ENCODE measurements around the gene HDAC10. TPM values are rescaled to one million over a fixed set of nuclear protein-coding genes. Genes with fewer than 3 reads are reported as not detected.
"Not testable (repeated sequence)": the region's sequence is repeated elsewhere in the genome, so short reads cannot be mapped to it uniquely, and the experiment has no call there.

Gene HDAC10
- total RNA-seq, 1 experiment from 2014 or later: 71.3 TPM

- BruUV-seq (replicated peaks): no TSS peak
- POLR2A ChIA-PET: interaction anchor here (0.8 kb wide), 1 partner anchor 16 kb away, joined by 3 read pairs; no protein-coding TSS in a partner anchor
- Histone ChIP-seq H3K36me3 (ENCODE audit: control insufficient read depth, insufficient read depth, low read length) (no peaks in the 10 kb centered on the region), H3K4me1 (ENCODE audit: control insufficient read depth, insufficient read depth, low read length) (peaks cover 7% of the 10 kb centered on the region; the same call in 1 of the 2 replicates), H3K27ac (ENCODE audit: low read length) (no peak overlapping the region), H3K9me3 (ENCODE audit: control insufficient read depth, insufficient read depth, low read depth, low read length) (no peaks in the 10 kb centered on the region), H3K4me3 (ENCODE audit: low read depth in 2 of 2, low read length in 2 of 2) (no peak overlapping the region), H3K27me3 (ENCODE audit: control insufficient read depth, insufficient read depth, low read length) (no peaks in the 10 kb centered on the region)
- CTCF ChIA-PET: no interaction called here
- intact Hi-C loops (cut with micrococcal nuclease; ENCODE audit: unreplicated experiment) (no loop called here), in situ Hi-C loops (cut with HindIII; ENCODE audit: low pct_unique_long_range_greater_than_20kb, low sequenced_read_pairs) (no loop called here)
- TF ChIP-seq CTCF (IDR thresholded peaks at IDR 0.05): peak; percentile 79
- TF ChIP-seq TCF7L2 (IDR thresholded peaks at IDR 0.05; ENCODE audit: low read depth, low read length): no peak
- TF ChIP-seq SIN3A (IDR thresholded peaks at IDR 0.05; ENCODE audit: borderline replicate concordance, insufficient read depth, low read depth, low read length): no peak
- TF ChIP-seq POLR2AphosphoS5 (IDR thresholded peaks at IDR 0.05; ENCODE audit: low read depth, low read length): no peak
- no peak for TF ChIP-seq REST (IDR thresholded peaks at IDR 0.05; ENCODE audit: insufficient read depth in 1 of 2, low read depth in 2 of 2, low read length in 1 of 2)
- ATAC-seq (peak; percentile 70), DNase-seq (ENCODE audit: low read depth, low spot score) (no peak)
These were observed 44.5 kb downstream of the HDAC10 start for GRCh38 chr22:50206599-50206998.

GRCh38 chr22:50205781-50206569, 45.1 kb downstream of the HDAC10 start:
- no peaks in the 10 kb centered on the region for H3K36me3 ChIP-seq (ENCODE audit: control insufficient read depth, insufficient read depth, low read length)
- TF ChIP-seq SIN3A (IDR thresholded peaks at IDR 0.05; ENCODE audit: borderline replicate concordance, insufficient read depth, low read depth, low read length): no peak
- TF ChIP-seq TCF7L2 (IDR thresholded peaks at IDR 0.05; ENCODE audit: low read depth, low read length): no peak
- TF ChIP-seq POLR2AphosphoS5 (IDR thresholded peaks at IDR 0.05; ENCODE audit: low read depth, low read length): no peak
- no peak for TF ChIP-seq CTCF (IDR thresholded peaks at IDR 0.05)
- no peak for TF ChIP-seq REST (IDR thresholded peaks at IDR 0.05; ENCODE audit: insufficient read depth in 1 of 2, low read depth in 2 of 2, low read length in 1 of 2)
- H3K27ac ChIP-seq (ENCODE audit: low read length): no peak overlapping the region
- no peaks in the 10 kb centered on the region for H3K27me3 ChIP-seq (ENCODE audit: control insufficient read depth, insufficient read depth, low read length)
- no peaks in the 10 kb centered on the region for H3K9me3 ChIP-seq (ENCODE audit: control insufficient read depth, insufficient read depth, low read depth, low read length)
- peaks cover 7% of the 10 kb centered on the region; the same call in 1 of the 2 replicates for H3K4me1 ChIP-seq (ENCODE audit: control insufficient read depth, insufficient read depth, low read length)
- DNase-seq (ENCODE audit: low read depth, low spot score) (no peak), ATAC-seq (no peak)
- CTCF ChIA-PET: interaction anchor here (0.5 kb wide), 1 partner anchor 166 kb away, joined by 4 read pairs; no protein-coding TSS in a partner anchor
- POLR2A ChIA-PET: interaction anchor here (0.5 to 0.8 kb wide), 2 partner anchors 16 to 42 kb away, joined by 3 to 6 read pairs; no protein-coding TSS in a partner anchor
- no TSS peak for BruUV-seq (replicated peaks)
- H3K4me3 ChIP-seq (ENCODE audit: low read depth in 2 of 2, low read length in 2 of 2): no peak overlapping the region
- intact Hi-C loops (cut with micrococcal nuclease; ENCODE audit: unreplicated experiment) (no loop called here), in situ Hi-C loops (cut with HindIII; ENCODE audit: low pct_unique_long_range_greater_than_20kb, low sequenced_read_pairs) (no loop called here)

- H3K27me3 ChIP-seq (ENCODE audit: control insufficient read depth, insufficient read depth, low read length); CTCF ChIA-PET; POLR2A ChIA-PET; intact Hi-C loops (cut with micrococcal nuclease; ENCODE audit: unreplicated experiment); H3K9me3 ChIP-seq (ENCODE audit: control insufficient read depth, insufficient read depth, low read depth, low read length); H3K36me3 ChIP-seq (ENCODE audit: control insufficient read depth, insufficient read depth, low read length); DNase-seq (ENCODE audit: low read depth, low spot score); H3K4me1 ChIP-seq (ENCODE audit: control insufficient read depth, insufficient read depth, low read length); in situ Hi-C loops (cut with HindIII; ENCODE audit: low pct_unique_long_range_greater_than_20kb, low sequenced_read_pairs); H3K27ac ChIP-seq (ENCODE audit: low read length); BruUV-seq (replicated peaks); H3K4me3 ChIP-seq (ENCODE audit: low read depth in 2 of 2, low read length in 2 of 2); ATAC-seq: not testable (repeated sequence)
These were observed 46.1 kb downstream of the HDAC10 start for GRCh38 chr22:50204998-50205397.
